HG02981 (cell line): ENCODE results near the gene DFFB.

Source experiments
- ATAC-seq: cut with Tn5 transposase; IDR thresholded peaks from one replicate; pipeline ENCODE4 v1.9.1; 2021; ENCODE audit warnings: mild to moderate bottlenecking, moderate library complexity; ENCODE audit not compliant: unreplicated experiment

DFFB gene

DNA sequence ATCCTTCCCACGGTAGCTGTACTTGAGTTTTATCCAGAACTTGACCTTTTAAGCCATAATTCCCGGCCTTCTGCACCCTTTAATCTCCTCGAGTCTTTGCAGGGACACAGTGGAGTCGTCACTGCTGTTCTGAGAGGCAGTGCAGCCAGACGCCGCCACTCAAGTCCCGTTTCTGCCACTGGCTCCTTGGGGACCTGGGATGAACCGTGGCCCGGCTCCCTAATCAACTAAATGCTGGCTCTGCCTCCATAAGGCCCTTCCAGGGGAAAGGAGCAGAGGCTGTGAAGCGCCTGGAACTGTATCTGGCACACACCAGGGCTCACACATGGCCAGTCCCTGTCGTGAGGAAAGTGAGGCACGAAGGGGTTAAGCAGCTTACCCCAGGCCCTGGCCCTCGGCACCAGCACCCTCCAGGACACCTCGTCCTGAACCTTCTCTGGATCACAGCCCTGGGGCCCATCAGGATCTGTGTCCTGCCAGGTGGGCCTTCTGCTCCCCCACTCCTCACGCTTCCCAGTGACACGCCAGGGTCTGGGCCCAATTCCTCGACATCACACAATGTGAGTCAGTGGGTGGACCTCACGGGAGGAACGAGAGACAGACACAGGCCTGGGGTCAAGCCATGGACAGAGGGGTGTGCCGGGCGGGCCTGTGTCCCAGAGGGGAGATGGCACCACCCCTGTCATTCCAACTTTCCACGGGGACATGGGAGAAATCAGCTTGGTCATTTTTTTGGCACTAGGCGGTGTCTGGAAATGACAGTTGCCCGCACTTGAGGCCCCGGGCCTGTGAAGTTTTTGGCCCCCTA is 66.3 kb downstream of the DFFB start:
- ATAC-seq: no peak

DNA sequence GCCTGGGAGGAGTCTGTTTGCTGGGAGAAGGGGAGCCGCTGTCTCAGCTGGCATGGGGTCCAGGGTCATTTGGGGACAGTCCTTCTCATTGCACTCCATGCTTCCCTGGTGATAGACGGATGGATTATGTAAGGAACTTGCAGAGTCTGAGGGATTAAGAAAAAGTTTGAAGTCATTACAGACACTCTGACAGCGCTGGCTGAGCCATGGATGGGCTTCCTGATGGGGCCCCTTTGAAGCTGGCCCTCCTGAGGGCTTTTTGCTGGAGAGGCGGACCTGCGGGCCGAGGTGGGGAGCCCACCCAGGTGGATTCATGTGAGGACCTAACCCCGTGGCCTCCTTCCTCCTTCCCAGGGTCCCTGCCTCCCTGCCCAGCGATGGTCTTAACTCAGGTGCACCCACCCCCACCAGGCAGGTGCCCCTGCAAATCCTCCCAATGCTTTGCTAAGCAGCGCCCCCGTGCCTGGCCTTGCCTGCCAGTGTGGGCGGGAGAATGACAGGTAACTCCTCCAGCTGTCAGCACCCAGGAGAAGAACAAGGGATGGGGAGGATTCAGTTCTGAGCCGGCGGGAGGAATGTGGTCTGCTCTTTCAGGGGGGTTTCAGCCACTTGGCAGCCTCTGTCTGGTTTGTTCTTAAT is 67.0 kb downstream of the DFFB start:
- ATAC-seq: no peak

DNA sequence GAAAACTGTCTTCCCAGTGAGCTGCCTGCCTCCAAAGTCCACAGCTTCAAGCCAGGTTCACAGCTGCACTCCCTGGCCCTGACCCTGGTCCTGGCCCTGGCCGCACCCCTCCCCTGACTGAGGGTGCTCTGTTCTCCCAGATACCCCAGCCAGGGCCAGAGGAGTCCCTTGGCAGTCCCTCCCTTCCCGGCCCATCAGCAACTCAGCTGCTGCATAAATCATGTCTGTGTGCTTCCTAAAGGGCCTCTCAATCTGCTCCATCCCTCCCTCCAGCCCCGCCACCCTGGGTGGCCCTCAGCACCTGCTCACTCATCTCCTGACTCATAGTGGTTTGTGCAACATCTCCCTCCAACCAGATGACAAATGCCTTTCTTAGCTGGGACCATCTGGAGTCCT is 67.5 kb downstream of the DFFB start:
- no peak for ATAC-seq

DNA sequence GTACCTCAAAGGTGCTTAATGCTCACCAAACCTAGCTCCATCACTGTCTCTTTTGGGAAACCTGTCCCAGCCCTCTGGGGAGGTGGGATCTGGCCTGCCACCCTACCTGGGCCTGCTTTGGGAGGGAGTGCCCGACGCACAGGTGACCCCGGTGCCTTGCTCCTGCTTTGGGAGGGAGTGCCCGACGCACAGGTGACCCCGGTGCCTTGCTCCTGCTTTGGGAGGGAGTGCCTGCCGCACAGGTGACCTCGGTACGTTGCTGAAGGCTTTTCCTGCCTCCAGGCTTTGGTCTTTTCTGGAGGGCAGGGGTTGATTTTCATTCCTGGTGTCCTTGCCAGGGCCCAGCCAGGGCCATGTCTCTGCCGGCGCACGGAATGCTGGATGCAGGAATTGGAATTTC is 68.0 kb downstream of the DFFB start:
- ATAC-seq: no peak

DNA sequence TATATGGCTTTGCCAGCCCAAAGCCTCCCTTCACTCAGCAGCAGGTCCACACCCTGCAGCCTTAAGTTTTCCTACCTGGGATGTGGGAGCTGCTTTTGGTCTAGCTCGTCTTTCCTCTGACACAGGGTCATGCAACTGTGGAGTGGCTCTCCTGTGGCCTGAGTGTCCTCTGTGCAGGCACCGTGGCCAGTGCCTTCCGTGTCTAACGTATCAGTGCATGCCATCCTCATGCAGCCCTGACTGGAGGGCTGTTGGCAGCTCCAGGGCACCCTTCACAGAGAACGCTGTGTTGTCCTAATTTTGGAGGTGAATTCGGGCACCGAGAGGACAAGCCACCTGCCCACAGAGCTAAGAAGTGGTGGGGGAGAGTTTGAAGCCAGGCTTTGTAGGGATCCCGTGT is 68.5 kb downstream of the DFFB start:
- ATAC-seq: no peak

DNA sequence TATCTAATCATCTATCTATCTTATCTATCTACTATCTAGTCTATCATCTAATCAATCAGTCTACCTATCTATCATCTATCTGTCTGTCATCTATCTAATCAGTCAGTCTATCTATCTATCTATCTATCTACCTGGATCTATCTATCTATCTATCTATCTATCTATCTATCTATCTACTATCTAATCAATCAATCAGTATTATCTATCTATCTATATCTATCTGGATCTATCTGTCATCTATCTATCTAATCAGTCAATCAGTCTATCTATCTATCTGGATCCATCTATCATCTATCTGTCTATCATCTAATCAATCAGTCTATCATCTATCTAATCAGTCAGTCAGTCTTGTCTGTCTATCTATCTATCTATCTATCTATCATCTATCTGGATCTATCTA is 69.7 kb downstream of the DFFB start:
- ATAC-seq: no peak

DNA sequence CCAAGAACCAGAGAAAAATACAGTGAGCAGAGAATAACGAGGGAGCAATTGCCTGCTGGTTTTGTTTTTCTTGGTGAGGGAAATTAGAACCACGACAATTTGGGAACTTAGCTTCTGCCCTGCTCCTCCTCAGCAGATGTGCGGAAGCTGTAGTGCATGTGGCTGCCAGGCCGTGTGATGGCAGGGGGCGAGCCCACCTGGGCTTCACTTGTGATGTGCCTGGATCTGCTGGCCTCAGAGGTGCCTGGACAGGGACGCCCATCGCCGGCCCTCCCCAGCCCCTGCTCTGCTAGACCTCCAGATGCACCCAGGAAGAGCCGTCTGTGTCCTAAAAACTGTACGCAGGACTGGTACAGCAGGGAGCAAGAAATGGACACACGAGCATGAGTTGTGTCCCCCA is 71.3 kb downstream of the DFFB start:
- no peak for ATAC-seq

DNA sequence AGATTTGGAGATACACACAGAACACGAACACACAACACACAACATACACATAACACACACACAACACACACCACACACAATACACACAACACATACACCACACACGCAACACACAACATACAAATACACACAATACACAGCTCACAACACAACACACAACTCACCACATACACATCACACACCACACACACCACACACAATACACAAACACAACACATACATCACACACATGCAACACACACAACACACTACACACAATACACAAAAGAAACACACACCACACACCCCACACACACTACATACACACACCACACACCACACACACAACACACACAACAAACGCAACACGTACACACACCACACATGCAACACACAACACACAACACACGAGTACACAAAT is 71.8 kb downstream of the DFFB start:
- no peak for ATAC-seq

DNA sequence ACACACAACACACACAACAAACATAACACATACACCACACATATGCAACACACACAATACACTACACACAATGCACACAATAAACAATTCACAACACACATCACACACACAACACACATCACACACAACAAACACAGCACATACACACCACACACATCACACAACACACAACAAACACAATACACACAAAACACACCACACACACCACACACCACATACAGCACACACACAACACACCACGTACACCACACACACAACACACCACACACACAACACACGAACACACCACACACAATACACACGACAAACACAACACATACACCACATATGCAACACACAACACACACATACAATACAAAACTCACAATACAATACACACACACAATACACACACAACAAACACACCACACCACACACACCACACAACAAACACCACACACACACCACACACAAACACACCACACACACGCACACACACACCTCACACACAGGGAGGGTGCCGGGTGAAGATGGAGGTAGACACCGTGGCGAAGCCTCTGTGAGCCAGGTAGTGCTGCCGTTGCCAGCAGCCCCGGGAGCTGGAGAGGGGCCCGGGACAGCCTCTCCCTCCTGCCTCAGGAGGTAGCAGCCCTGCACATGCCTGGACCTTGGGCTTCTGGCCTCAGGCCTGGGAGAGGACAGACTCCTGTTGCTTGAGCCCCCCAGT is 73.2 kb downstream of the DFFB start:
- no peak for ATAC-seq

DNA sequence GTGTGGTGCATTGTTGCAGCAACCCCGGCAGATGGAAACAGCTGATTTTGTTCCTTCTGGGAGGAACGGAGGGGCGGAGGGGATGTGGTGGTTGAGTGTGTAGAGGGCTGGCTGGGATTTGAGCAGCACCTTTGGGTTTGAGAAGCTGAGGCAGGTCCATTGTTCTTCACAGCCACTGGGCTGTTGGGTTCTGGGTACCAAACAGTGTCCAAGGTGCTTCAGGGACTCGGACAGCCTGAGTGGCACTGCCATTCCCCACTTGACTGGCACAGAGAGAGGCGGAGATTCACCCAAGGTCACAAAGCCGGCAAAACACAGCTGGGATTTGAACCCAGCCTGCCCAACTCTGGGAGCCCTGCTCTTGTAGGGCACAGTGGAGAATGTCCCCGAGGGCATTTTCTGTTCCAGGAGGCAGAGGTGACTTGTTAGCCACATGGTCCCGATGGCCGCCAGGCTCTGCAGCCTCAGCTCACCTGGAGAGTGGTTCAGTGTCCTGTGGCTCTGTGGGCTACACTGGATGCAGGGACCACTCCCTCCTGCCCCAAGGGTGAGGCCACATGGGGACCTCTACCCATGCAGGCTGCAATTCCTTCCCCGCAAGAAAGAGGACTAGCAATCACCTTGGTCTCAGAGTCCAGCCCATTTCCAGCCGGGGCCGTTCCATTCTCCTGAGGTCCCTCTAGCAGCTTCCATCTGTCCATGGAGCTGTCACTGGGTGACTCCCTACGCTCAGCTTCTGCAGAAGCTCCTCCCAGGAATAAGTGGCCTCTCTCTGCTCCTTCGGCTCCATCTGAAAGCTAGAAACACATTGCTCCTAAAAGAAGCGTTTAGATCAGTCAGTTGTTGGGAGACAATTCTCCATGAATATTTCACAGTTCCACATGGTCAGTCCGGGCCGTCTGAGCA is 74.0 kb downstream of the DFFB start:
- ATAC-seq: no peak

DNA sequence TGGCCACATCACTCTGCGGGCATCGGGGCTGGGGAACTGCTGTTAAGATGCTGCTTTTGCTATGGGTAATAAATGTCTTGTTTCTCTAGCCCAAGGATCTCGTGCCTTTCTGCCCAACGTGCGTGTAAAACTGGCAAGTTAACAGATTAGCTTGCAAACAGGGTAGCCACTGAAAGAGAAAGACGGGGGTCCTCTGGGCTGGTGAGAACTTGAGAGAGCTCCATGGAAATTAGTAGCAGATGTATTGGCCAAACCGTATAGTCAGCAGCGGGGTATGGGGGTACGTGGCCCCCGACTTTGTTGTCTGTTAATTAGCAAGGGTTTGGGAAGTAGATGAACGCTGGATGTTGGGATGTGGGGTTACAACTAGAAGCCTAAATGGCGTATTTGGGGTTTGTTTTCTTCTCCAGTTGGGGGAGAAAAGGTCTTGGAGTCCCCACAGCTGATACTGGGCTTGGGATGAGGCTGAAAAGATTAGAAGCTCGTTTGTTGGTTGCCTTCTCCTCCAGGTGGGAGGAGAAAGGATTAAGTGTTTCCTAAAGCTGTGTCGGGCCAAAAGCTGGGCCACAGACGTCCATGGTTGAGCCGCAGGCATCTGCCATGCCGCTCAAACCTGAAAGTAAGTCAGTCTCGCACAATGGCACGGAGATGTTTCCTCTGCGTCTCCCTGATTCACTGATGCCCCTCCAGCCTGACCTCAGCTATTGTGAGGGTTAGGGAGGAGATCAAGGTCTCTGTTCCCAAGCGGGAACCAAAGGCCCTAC is 75.1 kb downstream of the DFFB start:
- ATAC-seq: no peak
